Sigmoid colon (tissue), 7 donors: ENCODE results near the gene PRKCQ. TPM values are rescaled to one million over a fixed set of nuclear protein-coding genes. Genes with fewer than 3 reads are reported as not detected.

ENCODE experiments used
- DNase-seq: peaks from one replicate; pipeline ENCODE4 v3.0.0-alpha.2; 2019
- H3K27ac ChIP-seq, 4 donors: fragments of 200-600 bp; sonication (generic); one replicate each; pipeline ENCODE4 v1.5.1; 2016 to 2019; ENCODE audit warnings: mild to moderate bottlenecking in 1 of 4
- H3K27me3 ChIP-seq, 3 donors: fragments of 200-600 bp; sonication (generic); one replicate each; pipeline ENCODE4 v1.5.1; 2019; ENCODE audit warnings: mild to moderate bottlenecking in 1 of 3
- H3K36me3 ChIP-seq, 4 donors: fragments of 200-600 bp; sonication (generic); one replicate each; pipeline ENCODE4 v1.5.1; 2016 to 2019
- H3K4me1 ChIP-seq, 4 donors: fragments of 200-600 bp; sonication (generic); one replicate each; pipeline ENCODE4 v1.5.1; 2017 to 2019
- H3K4me3 ChIP-seq, 4 donors: fragments of 200-600 bp; sonication (generic); one replicate each; pipeline ENCODE4 v1.5.1; 2017 to 2019; ENCODE audit warnings: mild to moderate bottlenecking in 2 of 4, moderate library complexity in 1 of 4
- H3K9me3 ChIP-seq, 4 donors: fragments of 200-600 bp in 3 of 4; sonication (generic) in 3 of 4; one replicate each; pipeline versions ENCODE4 v1.5.1 to v1.6.1; 2013 to 2019
- CTCF ChIP-seq, 4 experiments: fragments of 450-650 bp in 3 of 4; fragments of 200-600 bp in 1 of 4; IDR thresholded peaks; one replicate each; pipeline ENCODE4 v1.5.1; 2016 to 2019; ENCODE audit warnings: antibody characterized with exemption in 4 of 4, mild to moderate bottlenecking in 3 of 4, moderate library complexity in 2 of 4
- EP300 ChIP-seq, 4 donors: sonication (generic); formaldehyde crosslinking; IDR thresholded peaks; one replicate each; pipeline ENCODE4 v1.6.1; 2017; ENCODE audit warnings: antibody characterized with exemption in 4 of 4
- POLR2A ChIP-seq, 2 donors: fragments of 450-650 bp; IDR thresholded peaks; one replicate each; pipeline ENCODE4 v1.6.1; 2016; ENCODE audit warnings: antibody characterized with exemption in 2 of 2, mild to moderate bottlenecking in 2 of 2, moderate library complexity in 2 of 2
- POLR2AphosphoS5 ChIP-seq, 4 donors: sonication (generic); formaldehyde crosslinking; IDR thresholded peaks; one replicate each; pipeline ENCODE4 v1.6.1; 2017; ENCODE audit warnings: antibody characterized with exemption in 4 of 4
- WGBS, 2 donors: extraction: QIAGEN DNeasy Blood & Tissue Kit; methylation state at CpG; one replicate each; pipeline ENCODE4 v1.1.7; 2013; 5-methylcytosine and 5-hydroxymethylcytosine counted together
- intact Hi-C: fragments of 100-400 bp; cut with DNase I; formaldehyde crosslinking; loops from one replicate; pipeline ENCODE4 v1.15.1; 2023
- polyA plus RNA-seq, 3 donors: library from polyadenylated mRNA; stranded (reverse); fragments of 200-250 nt; gene quantifications; one replicate each; pipeline ENCODE4 v1.2.3, GENCODE V29; 2013
- total RNA-seq, 4 donors: library from RNA; depleted of rRNA; stranded (reverse); fragments of >200 nt; gene quantifications; one replicate each; pipeline ENCODE4 v1.1.0, GENCODE V29; 2016
- donor health status: healthy with polysubstance abuse.
- donor health status: Bipolar disorder and iron deficiency.
- donor health status: healthy.

Gene PRKCQ
- total RNA-seq (1 to 10 TPM in 1 of 4 donors, under 1 TPM in 3; 0.71 to 2.0 (median 0.82) TPM), polyA plus RNA-seq (1 to 10 TPM in 1 of 3 donors, under 1 TPM in 2; 0.23 to 3.0 (median 0.60) TPM)

DNA sequence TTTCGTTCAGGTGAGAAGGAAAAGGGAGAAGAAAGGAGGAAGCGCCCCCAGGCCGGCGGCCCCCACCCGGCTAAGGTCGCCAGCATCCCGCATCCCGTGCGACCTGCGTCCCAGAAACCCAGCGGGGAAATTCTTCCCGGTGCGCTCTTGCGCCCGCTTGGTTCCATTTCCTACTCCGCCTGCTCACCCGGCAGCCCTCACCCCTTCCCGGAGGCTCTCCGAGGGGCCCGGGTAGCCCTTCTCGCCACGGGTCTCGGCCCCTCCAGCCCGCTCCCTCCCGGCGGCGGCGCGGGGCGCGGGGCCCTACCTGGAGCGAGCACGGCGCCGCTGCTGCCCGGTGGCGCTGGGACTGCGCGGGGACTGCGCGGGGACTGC lies at the start of gene PRKCQ:
TSS of gene PRKCQ (minus strand) at position 373 of the 375 bp plus-strand sequence. CDS start 65,141 bp downstream, outside the sequence.
- Histone ChIP-seq H3K36me3 (no peaks in the 10 kb centered on the region), H3K9me3 (no peaks in the 10 kb centered on the region), H3K27me3 (peaks cover 0 to 42% (median 5%) of the 10 kb centered on the region in 3 donors), H3K27ac (peak within 1 kb of the TSS in 2 of 4 donors; percentile 16 to 17), H3K4me3 (peak within 1 kb of the TSS; percentile 33 to 63 (median 47)), H3K4me1 (peaks cover 0 to 4% (median 3%) of the 10 kb centered on the region in 4 donors)
- WGBS, 2 donors = 0 to 2% methylated on average over 41 of the region's 41 CpGs
- DNase-seq = no peak
- TF ChIP-seq EP300 (IDR thresholded peaks at IDR 0.05) (no peak), POLR2A (IDR thresholded peaks at IDR 0.05) (no peak), POLR2AphosphoS5 (IDR thresholded peaks at IDR 0.05) (no peak)
- intact Hi-C loops = loop anchor here (10.0 kb wide), 1 partner anchor 835 kb away; the partner anchor contains the start of gene SFMBT2

- TF ChIP-seq CTCF (IDR thresholded peaks at IDR 0.05) (no peak), POLR2AphosphoS5 (IDR thresholded peaks at IDR 0.05) (no peak), POLR2A (IDR thresholded peaks at IDR 0.05) (no peak), EP300 (IDR thresholded peaks at IDR 0.05) (no peak)
- Histone ChIP-seq H3K9me3 (no peaks in the 10 kb centered on the region), H3K27ac (no peak overlapping the region), H3K4me1 (no peaks in the 10 kb centered on the region), H3K4me3 (no peak overlapping the region), H3K27me3 (no peaks in the 10 kb centered on the region), H3K36me3 (no peaks in the 10 kb centered on the region)
- intact Hi-C loops = no loop called here
- WGBS, 2 donors = 80 to 82% methylated on average over 4 of the region's 4 CpGs
- DNase-seq = no peak
Measured at GRCh38 chr10:6625428-6625827, 45.4 kb upstream of the PRKCQ start.

GRCh38 chr10:6624392-6624791 lies 44.3 kb upstream of the PRKCQ start:
- Histone ChIP-seq H3K36me3 (no peaks in the 10 kb centered on the region), H3K9me3 (no peaks in the 10 kb centered on the region), H3K4me1 (no peaks in the 10 kb centered on the region), H3K27me3 (no peaks in the 10 kb centered on the region), H3K4me3 (no peak overlapping the region), H3K27ac (no peak overlapping the region)
- TF ChIP-seq POLR2A (IDR thresholded peaks at IDR 0.05) (no peak), EP300 (IDR thresholded peaks at IDR 0.05) (no peak), POLR2AphosphoS5 (IDR thresholded peaks at IDR 0.05) (no peak), CTCF (IDR thresholded peaks at IDR 0.05) (no peak)
- DNase-seq = no peak
- intact Hi-C loops = no loop called here
- 52 to 75% methylated on average over 3 of the region's 3 CpGs for WGBS, 2 donors

- DNase-seq = no peak
- H3K27me3 ChIP-seq = no peaks in the 10 kb centered on the region
- H3K27ac ChIP-seq = no peak overlapping the region
- no peak overlapping the region for H3K4me3 ChIP-seq
- whole genome bisulfite sequencing, 2 donors = 63 to 75% methylated on average over 5 of the region's 5 CpGs
- TF ChIP-seq CTCF (IDR thresholded peaks at IDR 0.05) = no peak
- TF ChIP-seq POLR2A (IDR thresholded peaks at IDR 0.05) = no peak
- TF ChIP-seq EP300 (IDR thresholded peaks at IDR 0.05) = no peak
- no peak for TF ChIP-seq POLR2AphosphoS5 (IDR thresholded peaks at IDR 0.05)
- intact Hi-C loops = no loop called here
- no peaks in the 10 kb centered on the region for H3K4me1 ChIP-seq
- H3K9me3 ChIP-seq = no peaks in the 10 kb centered on the region
- H3K36me3 ChIP-seq = no peaks in the 10 kb centered on the region
Measured at GRCh38 chr10:6622921-6623320, 42.8 kb upstream of the PRKCQ start.

GRCh38 chr10:6621536-6621935 lies 41.5 kb upstream of the PRKCQ start:
- H3K27me3 ChIP-seq = no peaks in the 10 kb centered on the region
- no peak overlapping the region for H3K4me3 ChIP-seq
- no peak overlapping the region for H3K27ac ChIP-seq
- intact Hi-C loops = no loop called here
- no peak for TF ChIP-seq POLR2A (IDR thresholded peaks at IDR 0.05)
- TF ChIP-seq CTCF (IDR thresholded peaks at IDR 0.05) = no peak
- TF ChIP-seq POLR2AphosphoS5 (IDR thresholded peaks at IDR 0.05) = no peak
- no peaks in the 10 kb centered on the region for H3K9me3 ChIP-seq
- no peaks in the 10 kb centered on the region for H3K4me1 ChIP-seq
- WGBS, 2 donors = 85 to 86% methylated on average over 5 of the region's 5 CpGs
- no peaks in the 10 kb centered on the region for H3K36me3 ChIP-seq
- no peak for DNase-seq
